GM12873 (cell line): ENCODE measurements around the gene PIK3R1.

Experiments used
- TF ChIP-seq, protein P1 (sequence below): IDR thresholded peaks from 2 replicates; pipeline ENCODE4 v1.5.1; 2012; ENCODE audit warnings: low read depth, mild to moderate bottlenecking, moderate library complexity, low read length, control low read depth; ENCODE audit not compliant: insufficient read depth; ENCODE audit errors: missing control alignments

PIK3R1 gene

DNA sequence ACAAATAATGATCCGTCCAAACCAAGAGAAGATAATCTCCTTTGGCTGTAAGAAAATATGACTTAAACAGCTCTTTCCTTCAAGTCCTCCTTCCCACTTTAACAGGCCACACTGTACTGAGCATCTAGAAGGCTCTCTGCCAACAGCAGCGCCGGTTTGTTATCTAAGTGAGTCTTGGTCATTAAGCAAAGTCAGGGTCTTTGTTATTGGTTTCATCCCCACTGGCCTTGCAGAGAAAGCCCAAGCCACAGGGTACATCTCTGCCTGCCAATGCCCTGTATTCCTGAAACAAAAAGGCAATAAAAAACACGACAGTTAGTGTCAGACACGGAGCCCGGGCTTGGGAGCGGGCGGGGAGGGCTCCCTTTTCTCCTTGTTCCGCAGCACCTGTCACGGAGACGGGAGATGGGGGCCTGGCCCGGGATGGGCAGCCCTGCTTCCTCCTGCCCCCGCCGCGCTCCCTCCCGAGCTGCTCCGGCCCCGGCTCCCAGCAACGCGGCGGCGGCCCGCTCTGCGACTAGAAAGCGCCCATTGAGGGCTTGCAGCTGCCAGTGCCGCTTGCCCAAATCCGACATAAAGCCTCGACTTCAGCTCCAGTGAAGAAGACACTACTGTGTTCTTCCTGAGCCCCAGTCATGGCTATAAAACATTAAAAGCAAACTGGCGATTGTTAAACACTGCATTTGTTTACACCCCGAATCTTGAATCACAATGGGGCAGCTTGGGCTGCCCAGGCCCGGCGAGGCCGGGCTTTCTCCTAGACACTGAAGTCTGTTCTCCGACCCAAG lies 28.1 kb upstream of the PIK3R1 start:
- TF ChIP-seq, protein P1, sequence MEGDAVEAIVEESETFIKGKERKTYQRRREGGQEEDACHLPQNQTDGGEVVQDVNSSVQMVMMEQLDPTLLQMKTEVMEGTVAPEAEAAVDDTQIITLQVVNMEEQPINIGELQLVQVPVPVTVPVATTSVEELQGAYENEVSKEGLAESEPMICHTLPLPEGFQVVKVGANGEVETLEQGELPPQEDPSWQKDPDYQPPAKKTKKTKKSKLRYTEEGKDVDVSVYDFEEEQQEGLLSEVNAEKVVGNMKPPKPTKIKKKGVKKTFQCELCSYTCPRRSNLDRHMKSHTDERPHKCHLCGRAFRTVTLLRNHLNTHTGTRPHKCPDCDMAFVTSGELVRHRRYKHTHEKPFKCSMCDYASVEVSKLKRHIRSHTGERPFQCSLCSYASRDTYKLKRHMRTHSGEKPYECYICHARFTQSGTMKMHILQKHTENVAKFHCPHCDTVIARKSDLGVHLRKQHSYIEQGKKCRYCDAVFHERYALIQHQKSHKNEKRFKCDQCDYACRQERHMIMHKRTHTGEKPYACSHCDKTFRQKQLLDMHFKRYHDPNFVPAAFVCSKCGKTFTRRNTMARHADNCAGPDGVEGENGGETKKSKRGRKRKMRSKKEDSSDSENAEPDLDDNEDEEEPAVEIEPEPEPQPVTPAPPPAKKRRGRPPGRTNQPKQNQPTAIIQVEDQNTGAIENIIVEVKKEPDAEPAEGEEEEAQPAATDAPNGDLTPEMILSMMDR: no peak

DNA sequence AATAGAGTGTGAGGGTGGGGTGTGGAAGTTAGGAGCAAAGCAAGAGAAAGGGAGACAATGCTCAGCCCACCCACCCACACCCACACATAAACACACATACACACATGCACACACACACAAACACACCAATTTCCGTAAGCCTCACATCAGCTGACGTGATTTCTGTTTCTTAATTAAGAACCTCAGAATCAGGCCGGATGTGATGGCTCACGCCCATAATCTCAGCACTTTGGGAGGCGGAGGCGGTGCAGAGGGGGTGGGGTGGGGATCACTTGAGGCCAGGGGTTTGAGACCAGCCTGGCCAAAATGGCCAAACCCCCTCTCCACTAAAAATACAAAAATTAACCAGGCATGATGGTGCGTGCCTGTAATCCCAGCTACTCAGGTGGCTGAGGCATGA lies 26.4 kb upstream of the PIK3R1 start:
- TF ChIP-seq, protein P1: no peak

DNA sequence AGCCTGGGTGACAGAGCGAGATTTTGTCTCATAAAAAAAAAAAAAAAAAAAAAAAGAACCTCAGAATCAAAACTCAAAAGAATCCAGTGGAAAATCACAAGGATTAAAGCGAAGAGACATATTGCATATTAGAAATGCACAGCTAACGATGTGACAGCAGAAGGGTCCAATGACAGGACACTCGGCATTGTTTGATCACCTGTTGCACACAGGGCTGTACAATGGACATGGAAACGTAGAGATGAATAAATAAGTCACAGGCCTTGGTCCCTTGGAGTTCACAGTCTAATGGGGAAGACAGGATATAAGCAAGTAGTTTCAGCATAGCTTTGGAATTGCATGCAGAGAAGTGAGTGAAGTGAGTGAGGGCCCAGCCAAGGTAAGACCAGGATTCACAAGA lies 25.9 kb upstream of the PIK3R1 start:
- TF ChIP-seq, protein P1: no peak

DNA sequence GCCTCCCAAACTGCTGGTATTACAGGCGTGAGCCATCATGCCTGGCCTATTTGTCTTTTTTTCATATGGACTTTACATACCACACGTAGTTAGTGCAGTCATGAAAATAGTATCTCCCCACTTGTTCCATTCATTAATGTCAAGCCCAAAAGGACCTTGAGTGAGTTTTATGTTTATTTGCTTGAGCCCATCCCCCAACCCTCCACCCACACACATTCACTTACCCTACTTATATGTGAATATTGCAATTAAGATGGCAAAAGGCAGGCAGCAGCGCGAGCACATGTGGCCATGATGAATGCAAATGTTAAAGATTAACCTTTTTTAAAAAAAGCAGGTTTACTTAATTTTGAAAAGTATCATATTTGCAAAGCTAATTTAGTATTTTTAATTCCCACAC lies 24.9 kb upstream of the PIK3R1 start:
- TF ChIP-seq, protein P1: no peak

DNA sequence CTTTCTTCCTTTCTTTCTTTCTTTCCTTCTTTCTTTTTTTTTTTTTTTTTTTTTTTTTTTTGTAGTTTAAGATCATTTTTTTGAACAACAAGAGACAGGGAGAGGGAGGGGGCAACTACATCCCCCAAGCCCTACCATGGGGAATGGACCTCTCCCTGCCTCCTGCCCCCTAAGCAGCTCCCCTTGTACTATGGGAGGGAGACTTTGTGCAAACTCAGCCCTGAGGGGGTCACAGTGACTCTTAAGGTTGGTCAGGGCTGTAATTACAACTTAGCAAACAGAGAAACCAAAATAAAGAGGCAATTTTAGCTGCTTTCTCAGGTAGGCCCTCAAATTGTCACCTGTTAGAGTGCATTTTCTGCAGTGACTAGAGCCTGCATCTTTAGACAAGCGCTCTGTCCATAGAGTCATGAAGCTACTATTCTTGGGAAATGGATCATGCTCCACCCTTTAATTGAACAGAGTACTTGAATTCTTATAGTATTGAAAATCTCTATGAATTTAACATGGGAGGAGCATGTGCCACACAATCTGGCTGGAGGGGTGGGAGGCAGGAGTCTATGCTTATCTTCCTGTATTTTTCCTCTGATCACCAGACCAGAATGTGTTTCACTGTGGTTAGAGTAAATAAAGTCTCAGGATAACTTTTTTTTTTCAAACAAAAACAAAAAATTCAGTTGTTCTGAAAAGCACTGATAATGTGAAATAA lies 24.3 kb upstream of the PIK3R1 start:
- TF ChIP-seq, protein P1: no peak

DNA sequence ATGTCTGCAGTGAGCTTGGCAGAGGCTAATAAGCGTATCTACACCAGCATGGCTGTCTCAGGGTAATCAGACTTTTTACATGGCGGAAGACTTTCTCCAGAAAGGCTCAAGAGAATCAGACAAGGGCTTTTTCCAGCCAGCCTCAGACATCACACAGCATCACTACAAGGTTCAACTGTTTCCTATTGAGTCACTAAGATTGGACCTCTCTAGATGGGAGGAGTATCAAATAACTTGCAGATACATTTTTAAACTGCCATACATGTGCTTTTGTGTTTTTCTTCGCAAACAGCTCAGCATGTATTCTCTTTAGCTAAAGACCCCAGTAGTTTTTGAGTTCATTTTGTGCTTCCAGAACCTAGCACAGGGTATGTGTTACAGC lies 22.9 kb upstream of the PIK3R1 start:
- TF ChIP-seq, protein P1: no peak

DNA sequence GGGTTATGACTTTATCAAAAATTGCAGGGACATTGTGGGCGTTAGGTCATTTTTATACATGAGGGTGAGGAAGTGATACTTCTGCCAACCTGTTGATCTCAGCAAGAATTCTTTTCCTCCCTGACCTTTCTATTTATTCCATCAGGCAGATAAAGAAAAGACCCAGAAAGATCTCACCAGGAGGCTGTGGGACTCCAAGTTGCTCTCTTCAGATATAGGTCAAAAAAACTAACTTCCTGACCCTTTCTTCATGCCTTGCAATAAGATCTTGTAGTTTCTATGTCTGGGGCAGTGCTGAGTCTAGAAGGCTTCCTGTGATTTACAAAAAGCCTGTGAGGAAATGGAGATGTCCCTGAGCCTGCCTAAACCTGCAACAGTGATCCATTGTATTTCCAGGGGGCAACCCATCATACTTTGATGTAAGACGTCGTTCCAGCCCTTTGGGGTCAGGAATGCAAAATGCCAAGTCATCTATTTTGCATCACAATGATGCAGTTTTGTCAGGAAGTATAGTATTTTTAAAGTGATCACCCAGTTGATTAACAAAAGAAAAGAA lies 22.0 kb upstream of the PIK3R1 start:
- TF ChIP-seq, protein P1: no peak
